NT2/D1 (cell line): ENCODE measurements around the gene SCAI.

Experiments used
- SUZ12 ChIP-seq: IDR thresholded peaks from 2 replicates; pipeline ENCODE4 v1.6.1; 2011; ENCODE audit not compliant: insufficient read length, insufficient read depth; ENCODE audit errors: extremely low read depth
- YY1 ChIP-seq: IDR thresholded peaks from 2 replicates; pipeline ENCODE4 v1.6.1; 2011; ENCODE audit not compliant: insufficient read length, insufficient read depth
- ZNF274 ChIP-seq: IDR thresholded peaks from 2 replicates; pipeline ENCODE4 v1.6.1; 2011; ENCODE audit warnings: mild to moderate bottlenecking, low read depth, low read length

- TF ChIP-seq YY1: no peak
- no peak for TF ChIP-seq SUZ12
- TF ChIP-seq ZNF274: no peak
Observed at GRCh38 chr9:125024917-125025316, 118.4 kb downstream of the SCAI start.
